Measurements from ENCODE around the gene KIFBP.

KIFBP gene

GRCh38 chr10:69018613-69019012 is 30.0 kb downstream of the KIFBP start:
- Histone ChIP-seq H3K79me2 (ENCODE audit: insufficient read depth, low read length) (no peaks in the 10 kb centered on the region), H3K4me2 (ENCODE audit: low read depth, low read length, poor library complexity, severe bottlenecking) (no peak overlapping the region), H3F3A (ENCODE audit: low read depth) (no peaks in the 10 kb centered on the region), H3K27me3 (ENCODE audit: insufficient read depth, low read length, poor library complexity, severe bottlenecking) (no peaks in the 10 kb centered on the region), H2AFZ (ENCODE audit: low read length) (no peak overlapping the region), H3K9me2 (replicated peaks; ENCODE audit: low read depth, low read length) (no peaks in the 10 kb centered on the region), H3K36me3 (ENCODE audit: insufficient read depth, low read length) (peaks cover 25% of the 10 kb centered on the region; the same call in 1 of the 2 replicates), H3K9ac (ENCODE audit: low read depth, low read length, poor library complexity, severe bottlenecking) (no peak overlapping the region), H3K9me3 (ENCODE audit: insufficient read depth, low read depth, low read length) (no peaks in the 10 kb centered on the region), H3K4me3 (ENCODE audit: low read length, poor library complexity, severe bottlenecking) (no peak overlapping the region), H4K20me1 (ENCODE audit: insufficient read depth, low read length, poor library complexity, severe bottlenecking) (no peaks in the 10 kb centered on the region), H3K4me1 (ENCODE audit: insufficient read depth, low read length, poor library complexity, severe bottlenecking) (no peaks in the 10 kb centered on the region)
- TF ChIP-seq CTCF (conservative IDR thresholded peaks at IDR 0.05; ENCODE audit: low read length) (no peak), EZH2phosphoT487 (IDR thresholded peaks at IDR 0.05; ENCODE audit: borderline replicate concordance) (no peak)

- Histone ChIP-seq H3K27me3 (ENCODE audit: insufficient read depth, low read length, poor library complexity, severe bottlenecking) (no peaks in the 10 kb centered on the region), H3K4me3 (ENCODE audit: low read length, poor library complexity, severe bottlenecking) (no peak overlapping the region), H3F3A (ENCODE audit: low read depth) (no peaks in the 10 kb centered on the region), H3K9me2 (replicated peaks; ENCODE audit: low read depth, low read length) (no peaks in the 10 kb centered on the region), H3K9ac (ENCODE audit: low read depth, low read length, poor library complexity, severe bottlenecking) (no peak overlapping the region), H3K36me3 (ENCODE audit: insufficient read depth, low read length) (peaks cover 4% of the 10 kb centered on the region; the same call in 1 of the 2 replicates), H3K4me2 (ENCODE audit: low read depth, low read length, poor library complexity, severe bottlenecking) (no peak overlapping the region), H3K4me1 (ENCODE audit: insufficient read depth, low read length, poor library complexity, severe bottlenecking) (peaks cover 3% of the 10 kb centered on the region), H2AFZ (ENCODE audit: low read length) (no peak overlapping the region), H3K9me3 (ENCODE audit: insufficient read depth, low read depth, low read length) (no peaks in the 10 kb centered on the region), H3K79me2 (ENCODE audit: insufficient read depth, low read length) (no peaks in the 10 kb centered on the region), H4K20me1 (ENCODE audit: insufficient read depth, low read length, poor library complexity, severe bottlenecking) (no peaks in the 10 kb centered on the region)
- TF ChIP-seq EZH2phosphoT487 (IDR thresholded peaks at IDR 0.05; ENCODE audit: borderline replicate concordance) (no peak), CTCF (conservative IDR thresholded peaks at IDR 0.05; ENCODE audit: low read length) (no peak)
Observed at GRCh38 chr10:69022611-69023010, 34.0 kb downstream of the KIFBP start.

GRCh38 chr10:69025370-69025896 is 36.8 kb downstream of the KIFBP start:
- Histone ChIP-seq H3K27me3 (ENCODE audit: insufficient read depth, low read length, poor library complexity, severe bottlenecking) (no peaks in the 10 kb centered on the region), H3K9me3 (ENCODE audit: insufficient read depth, low read depth, low read length) (no peaks in the 10 kb centered on the region), H3F3A (ENCODE audit: low read depth) (no peaks in the 10 kb centered on the region), H3K4me2 (ENCODE audit: low read depth, low read length, poor library complexity, severe bottlenecking) (no peak overlapping the region), H3K9ac (ENCODE audit: low read depth, low read length, poor library complexity, severe bottlenecking) (no peak overlapping the region), H3K36me3 (ENCODE audit: insufficient read depth, low read length) (no peaks in the 10 kb centered on the region), H3K9me2 (replicated peaks; ENCODE audit: low read depth, low read length) (no peaks in the 10 kb centered on the region), H3K4me1 (ENCODE audit: insufficient read depth, low read length, poor library complexity, severe bottlenecking) (peaks cover 8% of the 10 kb centered on the region), H2AFZ (ENCODE audit: low read length) (no peak overlapping the region), H4K20me1 (ENCODE audit: insufficient read depth, low read length, poor library complexity, severe bottlenecking) (no peaks in the 10 kb centered on the region), H3K4me3 (ENCODE audit: low read length, poor library complexity, severe bottlenecking) (no peak overlapping the region), H3K79me2 (ENCODE audit: insufficient read depth, low read length) (no peaks in the 10 kb centered on the region)
- TF ChIP-seq EZH2phosphoT487 (IDR thresholded peaks at IDR 0.05; ENCODE audit: borderline replicate concordance) = no peak
- TF ChIP-seq CTCF (conservative IDR thresholded peaks at IDR 0.05; ENCODE audit: low read length) = no peak

Data from Loucy (cell line).